Cardiac muscle cell (in vitro differentiated cells and primary cell): ENCODE results near the gene PLOD2. TPM values are rescaled to one million over a fixed set of nuclear protein-coding genes. Genes with fewer than 3 reads are reported as not detected.

Source experiments
- DNase-seq, 2 donors: peaks; one replicate each; pipeline versions ENCODE4 v3.0.0 to v3.0.0-alpha.2; 2010 to 2017; ENCODE audit warnings: low read depth in 1 of 2, low spot score in 1 of 2
- H3K27ac ChIP-seq: fragments of 200-600 bp; sonication (generic); 2 replicates; pipeline ENCODE4 v1.5.1; 2016
- H3K27me3 ChIP-seq: fragments of 200-600 bp; sonication (generic); 2 replicates; pipeline ENCODE4 v1.6.0; 2016; ENCODE audit warnings: control low read depth
- H3K36me3 ChIP-seq: fragments of 200-600 bp; sonication (generic); 2 replicates; pipeline ENCODE4 v1.5.1; 2016; ENCODE audit warnings: control low read depth
- H3K4me1 ChIP-seq: fragments of 200-600 bp; sonication (generic); 2 replicates; pipeline ENCODE4 v1.8.1; 2017; ENCODE audit warnings: low read depth, mild to moderate bottlenecking, mixed run types
- H3K4me3 ChIP-seq: fragments of 200-600 bp; sonication (generic); 2 replicates; pipeline ENCODE4 v1.5.1; 2016; ENCODE audit warnings: mild to moderate bottlenecking
- H3K9me3 ChIP-seq: fragments of 200-600 bp; sonication (generic); 2 replicates; pipeline ENCODE4 v1.5.1; 2017; ENCODE audit warnings: low read depth, mild to moderate bottlenecking, control low read depth
- CTCF ChIP-seq: IDR thresholded peaks from 2 replicates; pipeline ENCODE4 v1.5.1; 2012; ENCODE audit warnings: low read depth, mild to moderate bottlenecking, low read length
- polyA plus RNA-seq: library from polyadenylated mRNA; unstranded; fragments of >200 nt; fragmentation: Nextera tagmentation; extraction: Ambion mirVana; gene quantifications from 2 replicates; pipeline ENCODE4 v1.2.1, GENCODE V29; 2016
- total RNA-seq: library from RNA; depleted of rRNA; stranded (reverse); fragments of >200 nt; gene quantifications from 2 replicates; pipeline ENCODE4 v1.2.3, GENCODE V29; 2016

Gene PLOD2
- total and polyA plus RNA-seq, 2 experiments from 2014 or later: 82.1 to 108 TPM

GRCh38 chr3:146020969-146021368 is 140.0 kb downstream of the PLOD2 start:
- Histone ChIP-seq H3K4me3 (no peak overlapping the region), H3K4me1 (no peaks in the 10 kb centered on the region), H3K9me3 (no peaks in the 10 kb centered on the region), H3K27me3 (no peaks in the 10 kb centered on the region), H3K27ac (no peak overlapping the region), H3K36me3 (no peaks in the 10 kb centered on the region)
- TF ChIP-seq CTCF: no peak
- DNase-seq: no peak

GRCh38 chr3:146019508-146019907 is 141.5 kb downstream of the PLOD2 start:
- no peak overlapping the region for H3K27ac ChIP-seq
- no peak for DNase-seq
- no peaks in the 10 kb centered on the region for H3K9me3 ChIP-seq
- H3K4me3 ChIP-seq: no peak overlapping the region
- TF ChIP-seq CTCF: no peak
- no peaks in the 10 kb centered on the region for H3K27me3 ChIP-seq
- H3K4me1 ChIP-seq: no peaks in the 10 kb centered on the region
- H3K36me3 ChIP-seq: no peaks in the 10 kb centered on the region

Other genes with a start within 250 kb of the PLOD2 start
- 0.28 and 1.2 TPM in 2 replicates for gene PLSCR4, start 89.9 kb upstream of the PLOD2 start, total RNA-seq
- gene PLSCR4, start 89.9 kb upstream of the PLOD2 start, polyA plus RNA-seq: 0.40 and 1.3 TPM in 2 replicates